A549 (cell line): ENCODE results near the gene GYS1. TPM values are rescaled to one million over a fixed set of nuclear protein-coding genes. Genes with fewer than 3 reads are reported as not detected.

Source experiments
- ATAC-seq, 2 experiments: fragments of 200-7000 bp in 1 of 2; fragments of >200 bp in 1 of 2; cut with Nextera tagmentation in 1 of 2; cut with Tn5 transposase in 1 of 2; 3 replicates each; pipeline versions ENCODE4 v1.8.0 to v1.9.1; 2018 to 2020; ENCODE audit warnings: mild to moderate bottlenecking in 1 of 2, moderate library complexity in 1 of 2
- CTCF ChIA-PET: fragments of 300-600 bp; sonication (Branson Sonifier 250); formaldehyde crosslinking; extraction: SDS; loops from one replicate; lab custom pipeline; 2021; ENCODE audit warnings: antibody characterized with exemption, inconsistent platforms; lab: Yijun Ruan, JAX
- POLR2A ChIA-PET: fragments of 350-600 bp; formaldehyde crosslinking; extraction: SDS; loops from one replicate; lab custom pipeline; 2021; ENCODE audit warnings: antibody characterized with exemption, inconsistent platforms; lab: Yijun Ruan, JAX
- DNase-seq, 2 experiments: peaks; one replicate each; pipeline versions ENCODE4 v3.0.0 to v3.0.0-alpha.2; 2011 to 2016; ENCODE audit warnings: low read depth in 1 of 2, low spot score in 1 of 2
- FAIRE-seq: peaks from 2 replicates; lab custom pipeline; 2011; peaks lifted over from hg19 to GRCh38; lab: Jason Lieb, UNC
- H3K27ac ChIP-seq, 2 experiments: fragments of >200 bp; sonication (Bioruptor Twin); formaldehyde crosslinking; 3 replicates each; pipeline ENCODE4 v1.5.1; 2016 to 2017
- H3K4me1 ChIP-seq: fragments of >200 bp; sonication (Bioruptor Twin); formaldehyde crosslinking; 3 replicates; pipeline ENCODE4 v1.6.1; 2016
- H3K4me2 ChIP-seq: fragments of >200 bp; sonication (Bioruptor Twin); formaldehyde crosslinking; 3 replicates; pipeline ENCODE4 v1.6.1; 2016
- H3K4me3 ChIP-seq: fragments of >200 bp; sonication (Bioruptor Twin); formaldehyde crosslinking; 3 replicates; pipeline ENCODE4 v1.5.1; 2016
- H3K9me3 ChIP-seq: fragments of >200 bp; sonication (Bioruptor Twin); formaldehyde crosslinking; 3 replicates; pipeline ENCODE4 v1.6.1; 2016
- CBX8 ChIP-seq: fragments of 200-600 bp; sonication (generic); IDR thresholded peaks from 2 replicates; pipeline ENCODE4 v1.6.1; 2016
- CHD2 ChIP-seq: fragments of 150-350 bp; IDR thresholded peaks from 2 replicates; pipeline ENCODE4 v1.6.1; 2014; ENCODE audit warnings: low read length; ENCODE audit not compliant: partially characterized antibody
- CHD4 ChIP-seq: fragments of 200-600 bp; sonication (generic); IDR thresholded peaks from 2 replicates; pipeline ENCODE4 v1.6.1; 2016; ENCODE audit warnings: antibody characterized with exemption, mild to moderate bottlenecking, borderline replicate concordance
- EHMT2 ChIP-seq: fragments of 200-600 bp; sonication (generic); IDR thresholded peaks from 2 replicates; pipeline ENCODE4 v1.6.1; 2016; ENCODE audit warnings: antibody characterized with exemption, low read depth, mild to moderate bottlenecking, moderate library complexity
- FOSB ChIP-seq: fragments of 250-450 bp; sonication (Bioruptor Pico); IDR thresholded peaks from 2 replicates; pipeline ENCODE4 v1.5.0; 2020; ENCODE audit warnings: mild to moderate bottlenecking, moderate library complexity
- FOXS1 ChIP-seq: fragments of 250-450 bp; sonication (Bioruptor Pico); IDR thresholded peaks from 2 replicates; pipeline ENCODE4 v1.5.0; 2020; ENCODE audit warnings: mild to moderate bottlenecking, moderate library complexity
- GATA3 ChIP-seq: IDR thresholded peaks from 2 replicates; pipeline ENCODE4 v1.6.1; 2012; ENCODE audit warnings: borderline replicate concordance
- HOXA7 ChIP-seq: fragments of 250-450 bp; sonication (Bioruptor Pico); IDR thresholded peaks from 2 replicates; pipeline ENCODE4 v1.5.0; 2020; ENCODE audit warnings: mild to moderate bottlenecking, moderate library complexity
- HOXB13 ChIP-seq: fragments of 250-450 bp; sonication (Bioruptor Pico); IDR thresholded peaks from 2 replicates; pipeline ENCODE4 v1.5.0; 2020; ENCODE audit warnings: low read depth, mild to moderate bottlenecking, moderate library complexity
- HOXB5 ChIP-seq: fragments of 250-450 bp; sonication (Bioruptor Pico); IDR thresholded peaks from 2 replicates; pipeline ENCODE4 v1.5.0; 2020; ENCODE audit warnings: mild to moderate bottlenecking, moderate library complexity
- JUN ChIP-seq, 2 experiments: fragments of >200 bp; sonication (Bioruptor Twin); formaldehyde crosslinking; IDR thresholded peaks; 2 replicates in 1 of 2; 3 replicates in 1 of 2; pipeline ENCODE4 v1.6.1; 2016 to 2017
- JUNB ChIP-seq: fragments of >200 bp; sonication (Bioruptor Twin); formaldehyde crosslinking; IDR thresholded peaks from 2 replicates; pipeline ENCODE4 v1.6.1; 2016
- KDM1A ChIP-seq: fragments of 200-600 bp; sonication (generic); IDR thresholded peaks from 2 replicates; pipeline ENCODE4 v1.6.1; 2016; ENCODE audit warnings: low read depth, mild to moderate bottlenecking
- NPAS2 ChIP-seq: fragments of 250-450 bp; sonication (Bioruptor Pico); IDR thresholded peaks from 2 replicates; pipeline ENCODE4 v1.8.0; 2022; ENCODE audit warnings: mild to moderate bottlenecking, moderate library complexity, borderline replicate concordance
- PHF8 ChIP-seq: fragments of 200-600 bp; sonication (generic); IDR thresholded peaks from 2 replicates; pipeline ENCODE4 v1.6.1; 2016; ENCODE audit warnings: low read depth, mild to moderate bottlenecking, antibody characterized with exemption, moderate library complexity, borderline replicate concordance
- POLR2AphosphoS2 ChIP-seq: conservative IDR thresholded peaks from 2 replicates; pipeline ENCODE4 v1.6.1; 2012; ENCODE audit warnings: low read length, improper control_type of control experiment, inconsistent platforms
- RCOR1 ChIP-seq: fragments of 150-350 bp; IDR thresholded peaks from 2 replicates; pipeline ENCODE4 v1.6.1; 2014; ENCODE audit warnings: antibody characterized with exemption, low read length, low read depth
- RNF2 ChIP-seq: fragments of 200-600 bp; sonication (generic); IDR thresholded peaks from 2 replicates; pipeline ENCODE4 v1.6.1; 2016; ENCODE audit warnings: low read depth, mild to moderate bottlenecking, antibody characterized with exemption, moderate library complexity, borderline replicate concordance
- SREBF2 ChIP-seq: fragments of 450-650 bp; IDR thresholded peaks from 2 replicates; pipeline ENCODE4 v1.6.1; 2014; ENCODE audit warnings: mild to moderate bottlenecking, moderate library complexity
- ZNF302 ChIP-seq: fragments of 250-450 bp; sonication (Bioruptor Pico); IDR thresholded peaks from 2 replicates; pipeline ENCODE4 v1.9.0; 2021; ENCODE audit warnings: inconsistent platforms, mild to moderate bottlenecking, moderate library complexity
- ZSCAN20 ChIP-seq: fragments of 250-450 bp; sonication (Bioruptor Pico); IDR thresholded peaks from 2 replicates; pipeline ENCODE4 v1.8.0; 2022; ENCODE audit warnings: mild to moderate bottlenecking, moderate library complexity
- WGBS: methylation state at CpG from one replicate; pipeline ENCODE4 v1.1.6; 2017; ENCODE audit errors: missing lambda C conversion rate; 5-methylcytosine and 5-hydroxymethylcytosine counted together
- polyA plus RNA-seq, 4 experiments: library from polyadenylated mRNA; depleted of rRNA in 3 of 4; stranded (reverse); fragments of >200 nt; fragmentation: RNase III in 1 of 4; extraction: RNeasy Plus Mini Kit Qiagen cat#74134 plus additional on column Dnase treatment in 1 of 4; gene quantifications; 2 replicates in 3 of 4; 3 replicates in 1 of 4; pipeline ENCODE4 v1.2.3, GENCODE V29; 2011 to 2017
- TF ChIP-seq, protein P1 (sequence below): IDR thresholded peaks from 2 replicates; pipeline ENCODE4 v1.6.1; 2012
- TF ChIP-seq, protein P2 (sequence below): fragments of >200 bp; sonication (Bioruptor Twin); formaldehyde crosslinking; IDR thresholded peaks from 3 replicates; pipeline ENCODE4 v1.5.1; 2016
- TF ChIP-seq, protein P3 (sequence below): fragments of 200-600 bp; sonication (generic); IDR thresholded peaks from 2 replicates; pipeline ENCODE4 v1.6.1; 2016; ENCODE audit warnings: antibody characterized with exemption, mild to moderate bottlenecking, moderate library complexity
- TF ChIP-seq, protein P4 (sequence below): IDR thresholded peaks from 2 replicates; pipeline ENCODE4 v1.6.1; 2012; ENCODE audit warnings: low read depth, borderline replicate concordance
- TF ChIP-seq, protein P5 (sequence below): IDR thresholded peaks from 2 replicates; pipeline ENCODE4 v1.6.1; 2012

Gene GYS1
- polyA plus RNA-seq, 2 of the 4 experiments (the other 2 are of a cell fraction): 10.3 to 24.8 TPM

DNA sequence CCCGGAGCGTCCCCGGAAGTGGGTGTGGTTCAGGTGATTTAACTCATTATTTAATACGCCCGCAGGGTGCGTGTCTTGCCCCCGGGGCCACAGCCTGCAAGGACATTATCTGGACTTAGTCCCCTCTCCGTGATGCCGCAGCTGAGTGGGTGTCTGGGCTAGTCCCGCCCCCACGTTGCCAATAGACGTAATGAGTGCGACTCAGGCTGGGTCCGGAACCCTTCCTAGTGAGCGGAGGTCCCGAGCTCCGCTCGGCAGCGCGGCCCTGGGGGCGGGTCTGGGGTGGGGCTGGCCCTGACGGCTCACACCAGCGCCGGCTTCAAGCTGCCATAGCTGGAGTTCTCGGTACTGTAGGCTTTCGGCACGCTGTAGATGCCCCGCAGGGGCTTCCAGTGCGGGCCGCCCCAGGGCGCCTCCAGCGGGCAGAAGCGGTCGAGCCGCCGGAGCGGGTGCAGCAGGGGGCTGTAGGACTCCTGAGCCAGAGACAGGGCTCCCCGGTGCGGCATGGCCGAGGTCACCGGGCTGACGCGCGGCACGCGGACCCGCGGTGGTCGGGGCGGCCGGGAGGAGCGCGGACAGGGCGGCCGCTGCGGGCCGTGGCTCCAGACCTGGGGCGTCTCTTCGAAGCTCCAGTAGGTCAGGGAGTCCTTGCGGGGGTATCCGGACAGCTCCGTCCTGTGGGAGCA, 24.7 kb upstream of the GYS1 start:
- 59% methylated on average over 28 of the region's 62 CpGs for WGBS
- no peaks in the 10 kb centered on the region for H3K9me3 ChIP-seq
- H3K4me3 ChIP-seq: peak overlapping the region; percentile 21; the same call in 1 of the 3 replicates
- peaks cover 14% of the 10 kb centered on the region; the same call in 2 of the 3 replicates for H3K4me1 ChIP-seq
- TF ChIP-seq, protein P1, sequence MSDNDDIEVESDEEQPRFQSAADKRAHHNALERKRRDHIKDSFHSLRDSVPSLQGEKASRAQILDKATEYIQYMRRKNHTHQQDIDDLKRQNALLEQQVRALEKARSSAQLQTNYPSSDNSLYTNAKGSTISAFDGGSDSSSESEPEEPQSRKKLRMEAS: no peak
- TF ChIP-seq FOSB (CRISPR knock-in tag) (no peak), RNF2 (no peak), HOXA7 (CRISPR knock-in tag) (no peak), GATA3 (no peak), ZSCAN20 (no peak), SREBF2 (no peak), POLR2AphosphoS2 (no peak), HOXB5 (CRISPR knock-in tag) (no peak), EHMT2 (no peak), PHF8 (no peak), JUN (IDR thresholded peaks at IDR 0.05) (peak in 1 of 2 experiments; percentile 30; a peak in 1 of 5 replicates), RCOR1 (no peak), JUNB (no peak)
- TF ChIP-seq, protein P2, sequence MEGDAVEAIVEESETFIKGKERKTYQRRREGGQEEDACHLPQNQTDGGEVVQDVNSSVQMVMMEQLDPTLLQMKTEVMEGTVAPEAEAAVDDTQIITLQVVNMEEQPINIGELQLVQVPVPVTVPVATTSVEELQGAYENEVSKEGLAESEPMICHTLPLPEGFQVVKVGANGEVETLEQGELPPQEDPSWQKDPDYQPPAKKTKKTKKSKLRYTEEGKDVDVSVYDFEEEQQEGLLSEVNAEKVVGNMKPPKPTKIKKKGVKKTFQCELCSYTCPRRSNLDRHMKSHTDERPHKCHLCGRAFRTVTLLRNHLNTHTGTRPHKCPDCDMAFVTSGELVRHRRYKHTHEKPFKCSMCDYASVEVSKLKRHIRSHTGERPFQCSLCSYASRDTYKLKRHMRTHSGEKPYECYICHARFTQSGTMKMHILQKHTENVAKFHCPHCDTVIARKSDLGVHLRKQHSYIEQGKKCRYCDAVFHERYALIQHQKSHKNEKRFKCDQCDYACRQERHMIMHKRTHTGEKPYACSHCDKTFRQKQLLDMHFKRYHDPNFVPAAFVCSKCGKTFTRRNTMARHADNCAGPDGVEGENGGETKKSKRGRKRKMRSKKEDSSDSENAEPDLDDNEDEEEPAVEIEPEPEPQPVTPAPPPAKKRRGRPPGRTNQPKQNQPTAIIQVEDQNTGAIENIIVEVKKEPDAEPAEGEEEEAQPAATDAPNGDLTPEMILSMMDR: peak; percentile 33
- TF ChIP-seq, protein P3, sequence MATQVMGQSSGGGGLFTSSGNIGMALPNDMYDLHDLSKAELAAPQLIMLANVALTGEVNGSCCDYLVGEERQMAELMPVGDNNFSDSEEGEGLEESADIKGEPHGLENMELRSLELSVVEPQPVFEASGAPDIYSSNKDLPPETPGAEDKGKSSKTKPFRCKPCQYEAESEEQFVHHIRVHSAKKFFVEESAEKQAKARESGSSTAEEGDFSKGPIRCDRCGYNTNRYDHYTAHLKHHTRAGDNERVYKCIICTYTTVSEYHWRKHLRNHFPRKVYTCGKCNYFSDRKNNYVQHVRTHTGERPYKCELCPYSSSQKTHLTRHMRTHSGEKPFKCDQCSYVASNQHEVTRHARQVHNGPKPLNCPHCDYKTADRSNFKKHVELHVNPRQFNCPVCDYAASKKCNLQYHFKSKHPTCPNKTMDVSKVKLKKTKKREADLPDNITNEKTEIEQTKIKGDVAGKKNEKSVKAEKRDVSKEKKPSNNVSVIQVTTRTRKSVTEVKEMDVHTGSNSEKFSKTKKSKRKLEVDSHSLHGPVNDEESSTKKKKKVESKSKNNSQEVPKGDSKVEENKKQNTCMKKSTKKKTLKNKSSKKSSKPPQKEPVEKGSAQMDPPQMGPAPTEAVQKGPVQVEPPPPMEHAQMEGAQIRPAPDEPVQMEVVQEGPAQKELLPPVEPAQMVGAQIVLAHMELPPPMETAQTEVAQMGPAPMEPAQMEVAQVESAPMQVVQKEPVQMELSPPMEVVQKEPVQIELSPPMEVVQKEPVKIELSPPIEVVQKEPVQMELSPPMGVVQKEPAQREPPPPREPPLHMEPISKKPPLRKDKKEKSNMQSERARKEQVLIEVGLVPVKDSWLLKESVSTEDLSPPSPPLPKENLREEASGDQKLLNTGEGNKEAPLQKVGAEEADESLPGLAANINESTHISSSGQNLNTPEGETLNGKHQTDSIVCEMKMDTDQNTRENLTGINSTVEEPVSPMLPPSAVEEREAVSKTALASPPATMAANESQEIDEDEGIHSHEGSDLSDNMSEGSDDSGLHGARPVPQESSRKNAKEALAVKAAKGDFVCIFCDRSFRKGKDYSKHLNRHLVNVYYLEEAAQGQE: no peak
- DNase-seq: peak in 1 of 2 experiments; percentile 52
- peak; percentile 27 to 66 for ATAC-seq
- no peak for FAIRE-seq
- H3K27ac ChIP-seq: peak overlapping the region in 1 of 2 experiments; percentile 36; a peak in 1 of 6 replicates
- H3K4me2 ChIP-seq: peak overlapping the region; percentile 67
- ChIA-PET CTCF (interaction anchor here (0.9 to 21.8 kb wide), 12 partner anchors 9 to 230 kb away, joined by 3 to 408 read pairs (median 6); partner anchors contain the start of genes GYS1, KCNA7 and RUVBL2), POLR2A (interaction anchor here (1.8 kb wide), 1 partner anchor 24 kb away, joined by 16 read pairs; the partner anchor contains the start of genes GYS1 and RUVBL2)

DNA sequence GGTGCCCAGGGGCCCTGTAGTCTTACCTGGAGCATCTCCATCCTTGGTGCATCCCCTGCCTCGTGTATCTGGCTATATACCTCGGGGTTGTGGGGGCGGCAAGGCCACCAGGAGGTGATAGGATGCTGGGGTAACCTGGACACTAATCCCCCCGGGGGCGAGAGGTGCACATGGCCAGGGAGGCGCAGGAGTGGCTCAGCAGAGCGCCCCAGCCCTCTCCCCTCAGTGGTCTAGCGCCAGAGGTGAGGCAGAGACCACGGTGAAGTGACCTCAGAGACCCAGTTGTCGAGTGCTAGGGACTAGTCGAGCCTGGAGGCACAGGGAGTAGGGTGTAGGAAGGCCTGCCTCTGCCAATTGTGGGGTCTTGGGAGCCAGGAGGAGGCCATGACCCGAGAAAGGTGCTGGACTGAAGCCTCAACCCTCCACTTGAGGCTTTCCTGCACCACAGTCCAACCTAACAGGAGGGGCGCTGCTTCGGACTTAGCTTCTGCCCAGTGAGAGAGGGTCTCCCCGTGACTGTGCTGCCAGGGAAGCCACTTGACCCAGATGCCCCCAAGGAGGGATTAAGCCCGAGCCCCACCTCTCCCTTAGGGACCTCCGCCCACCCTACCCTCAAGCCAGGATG, 24.0 kb upstream of the GYS1 start, which contains the start of gene LHB:
TSS of gene LHB (minus strand) at position 51 of the 625 bp plus-strand sequence. CDS start at position 41, 10 bp downstream.
- DNase-seq (no peak), ATAC-seq (no peak), FAIRE-seq (no peak)
- H3K4me1 ChIP-seq: peaks cover 14% of the 10 kb centered on the region; the same call in 2 of the 3 replicates
- 85% methylated on average over 16 of the region's 17 CpGs for WGBS
- peak within 1 kb of the TSS; percentile 67 for H3K4me2 ChIP-seq
- CTCF ChIA-PET: interaction anchor here (0.9 to 21.8 kb wide), 10 partner anchors 10 to 129 kb away, joined by 3 to 408 read pairs (median 8); partner anchors contain the start of genes GYS1, KCNA7 and RUVBL2
- no peaks in the 10 kb centered on the region for H3K9me3 ChIP-seq
- TF ChIP-seq, protein P4, sequence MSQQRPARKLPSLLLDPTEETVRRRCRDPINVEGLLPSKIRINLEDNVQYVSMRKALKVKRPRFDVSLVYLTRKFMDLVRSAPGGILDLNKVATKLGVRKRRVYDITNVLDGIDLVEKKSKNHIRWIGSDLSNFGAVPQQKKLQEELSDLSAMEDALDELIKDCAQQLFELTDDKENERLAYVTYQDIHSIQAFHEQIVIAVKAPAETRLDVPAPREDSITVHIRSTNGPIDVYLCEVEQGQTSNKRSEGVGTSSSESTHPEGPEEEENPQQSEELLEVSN: no peak
- TF ChIP-seq CHD2: no peak
- TF ChIP-seq FOSB (CRISPR knock-in tag): no peak
- TF ChIP-seq HOXB13 (CRISPR knock-in tag): no peak
- TF ChIP-seq JUNB: no peak
- no peak for TF ChIP-seq CBX8
- TF ChIP-seq FOXS1 (CRISPR knock-in tag): no peak
- no peak for TF ChIP-seq ZNF302 (CRISPR knock-in tag)
- TF ChIP-seq, protein P5, sequence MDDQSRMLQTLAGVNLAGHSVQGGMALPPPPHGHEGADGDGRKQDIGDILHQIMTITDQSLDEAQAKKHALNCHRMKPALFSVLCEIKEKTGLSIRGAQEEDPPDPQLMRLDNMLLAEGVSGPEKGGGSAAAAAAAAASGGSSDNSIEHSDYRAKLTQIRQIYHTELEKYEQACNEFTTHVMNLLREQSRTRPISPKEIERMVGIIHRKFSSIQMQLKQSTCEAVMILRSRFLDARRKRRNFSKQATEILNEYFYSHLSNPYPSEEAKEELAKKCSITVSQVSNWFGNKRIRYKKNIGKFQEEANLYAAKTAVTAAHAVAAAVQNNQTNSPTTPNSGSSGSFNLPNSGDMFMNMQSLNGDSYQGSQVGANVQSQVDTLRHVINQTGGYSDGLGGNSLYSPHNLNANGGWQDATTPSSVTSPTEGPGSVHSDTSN: no peak
- no peak for TF ChIP-seq NPAS2
- no peak for TF ChIP-seq CHD4
- TF ChIP-seq KDM1A: no peak
- POLR2A ChIA-PET: no interaction called here
- peak within 1 kb of the TSS; percentile 21; the same call in 1 of the 3 replicates for H3K4me3 ChIP-seq
- H3K27ac ChIP-seq: peak within 1 kb of the TSS in 1 of 2 experiments; percentile 36; a peak in 1 of 6 replicates
